K562 (cell line): ENCODE results near the gene HSD17B8. TPM values are rescaled to one million over a fixed set of nuclear protein-coding genes. Genes with fewer than 3 reads are reported as not detected.

ENCODE experiments used
- ARID2 ChIP-seq: fragments of 450-650 bp; IDR thresholded peaks from 2 replicates; pipeline ENCODE4 v1.6.1; 2017; ENCODE audit warnings: antibody characterized with exemption, mild to moderate bottlenecking
- ARID3A ChIP-seq: IDR thresholded peaks from 2 replicates; pipeline ENCODE4 v1.6.1; 2012; ENCODE audit warnings: low read depth, low read length, improper control_type of control experiment, borderline replicate concordance
- ATF3 ChIP-seq, 2 experiments: fragments of 450-650 bp in 1 of 2; sonication (generic) in 1 of 2; formaldehyde crosslinking in 1 of 2; IDR thresholded peaks in 1 of 2; conservative IDR thresholded peaks in 1 of 2; 2 replicates each; pipeline versions ENCODE4 v1.6.1 to v1.8.1; 2016 to 2023; ENCODE audit warnings: mild to moderate bottlenecking in 2 of 2, moderate library complexity in 2 of 2, inconsistent platforms in 1 of 2, missing genetic modification reagents in 1 of 2
- DMBX1 ChIP-seq: fragments of 250-450 bp; sonication (Bioruptor Pico); IDR thresholded peaks from 2 replicates; pipeline ENCODE4 v1.8.0; 2022; ENCODE audit warnings: inconsistent platforms, mild to moderate bottlenecking, moderate library complexity, borderline replicate concordance
- ETS1 ChIP-seq: conservative IDR thresholded peaks from 2 replicates; pipeline ENCODE4 v1.6.1; 2011; ENCODE audit warnings: low read depth, mild to moderate bottlenecking, low read length; ENCODE audit not compliant: control insufficient read depth
- ETS2 ChIP-seq: IDR thresholded peaks from 2 replicates; pipeline ENCODE4 v1.6.1; 2016; ENCODE audit warnings: borderline replicate concordance, missing genetic modification characterization, mild to moderate bottlenecking, moderate library complexity, missing compliant biosample characterization; ENCODE audit not compliant: poor library complexity, severe bottlenecking
- MECOM ChIP-seq: fragments of 250-450 bp; sonication (Bioruptor Pico); IDR thresholded peaks from 2 replicates; pipeline ENCODE4 v1.8.0; 2022; ENCODE audit warnings: inconsistent platforms
- MXD1 ChIP-seq: fragments of 250-450 bp; sonication (Bioruptor Pico); IDR thresholded peaks from 2 replicates; pipeline ENCODE4 v1.8.0; 2021; ENCODE audit warnings: borderline replicate concordance, mild to moderate bottlenecking, moderate library complexity; ENCODE audit not compliant: poor library complexity, severe bottlenecking
- NFE2L1 ChIP-seq: fragments of 450-650 bp; IDR thresholded peaks from 2 replicates; pipeline ENCODE4 v1.6.1; 2016; ENCODE audit warnings: missing genetic modification characterization, low read depth, mild to moderate bottlenecking, missing compliant biosample characterization, moderate library complexity, borderline replicate concordance
- PATZ1 ChIP-seq: fragments of 250-450 bp; sonication (Bioruptor Pico); IDR thresholded peaks from 2 replicates; pipeline ENCODE4 v1.5.0; 2020; ENCODE audit warnings: mild to moderate bottlenecking, borderline replicate concordance
- SMAD2 ChIP-seq: fragments of 150-350 bp; IDR thresholded peaks from 2 replicates; pipeline ENCODE4 v1.6.1; 2014; ENCODE audit warnings: low read depth, mild to moderate bottlenecking, low read length
- TEAD2 ChIP-seq: fragments of 450-650 bp; IDR thresholded peaks from 2 replicates; pipeline ENCODE4 v1.6.1; 2016; ENCODE audit warnings: missing genetic modification characterization, control low read depth, missing compliant biosample characterization
- TEAD4 ChIP-seq, 2 experiments: sonication (generic) in 1 of 2; formaldehyde crosslinking in 1 of 2; IDR thresholded peaks; 2 replicates each; pipeline versions ENCODE4 v1.6.1 to v1.8.0; 2012 to 2022; ENCODE audit warnings: borderline replicate concordance in 1 of 2, inconsistent platforms in 1 of 2, low read length in 1 of 2, mild to moderate bottlenecking in 1 of 2, missing genetic modification reagents in 1 of 2
- ZNF134 ChIP-seq: fragments of 250-450 bp; sonication (Bioruptor Pico); conservative IDR thresholded peaks from 2 replicates; pipeline ENCODE4 v1.4.0; 2020
- ZNF395 ChIP-seq: fragments of 200-800 bp; sonication (Bioruptor generic); IDR thresholded peaks from 2 replicates; pipeline ENCODE4 v1.6.1; 2017; ENCODE audit warnings: missing genetic modification characterization, missing compliant biosample characterization
- ZNF695 ChIP-seq: fragments of 450-650 bp; formaldehyde crosslinking; IDR thresholded peaks from 2 replicates; pipeline ENCODE4 v1.4.0; 2020; ENCODE audit warnings: mild to moderate bottlenecking, moderate library complexity
- polyA plus RNA-seq, 8 experiments: library from polyadenylated mRNA; depleted of rRNA in 4 of 8; stranded (reverse) in 5 of 8; unstranded in 3 of 8; fragments of >200 nt; fragmentation: Nextera tagmentation in 2 of 8; fragmentation: Illumina TruSeq in 1 of 8; extraction: Ambion mirVana in 2 of 8; extraction: Trizol in 1 of 8; gene quantifications; 2 replicates each; pipeline versions ENCODE4 v1.2.1 to v1.2.3, GENCODE V29; 2011 to 2014; ENCODE audit warnings: inconsistent platforms in 1 of 8, missing spikeins in 1 of 8
- total RNA-seq, 7 experiments: library from RNA; depleted of rRNA in 6 of 7; stranded (reverse); fragments of >200 nt in 6 of 7; fragmentation: Illumina TruSeq in 2 of 7; extraction: Trizol in 2 of 7; gene quantifications; 2 replicates each; pipeline versions ENCODE4 v1.2.1 to v1.2.3, GENCODE V29; 2011 to 2021; ENCODE audit warnings: low replicate concordance in 1 of 7

The HSD17B8 gene
- total and polyA plus RNA-seq, 9 of the 15 experiments (the other 6 are each of a cell fraction or from before 2014, with no cell fraction given): 3.7 to 35.2 (median 14.2) TPM

GRCh38 chr6:33200219-33201146, 4.0 kb upstream of the HSD17B8 start, which contains the start of the genes RXRB and SLC39A7 (continued):
- TF ChIP-seq ATF3 (IDR thresholded peaks at IDR 0.05): no peak
- TF ChIP-seq ATF3 (CRISPR knock-in tag; conservative IDR thresholded peaks at IDR 0.05): peak; percentile 91
- peak; percentile 15; the same call in 1 of the 2 replicates for TF ChIP-seq TEAD4 (IDR thresholded peaks at IDR 0.05; ENCODE audit: low read length)
- no peak for TF ChIP-seq TEAD4 (CRISPR knock-in tag; IDR thresholded peaks at IDR 0.05; ENCODE audit: borderline replicate concordance)
- no peak; the same call in 1 of the 2 replicates for TF ChIP-seq ZNF134 (CRISPR knock-in tag)
- no peak for TF ChIP-seq ETS2 (tag)
- TF ChIP-seq MXD1: no peak
- no peak for TF ChIP-seq ARID3A
- TF ChIP-seq DMBX1 (CRISPR knock-in tag): 0 out of 2 replicates have a peak, but pooled peaks have one; percentile 27
- no peak for TF ChIP-seq SMAD2
- no peak for TF ChIP-seq NFE2L1 (tag)
- TF ChIP-seq ZNF695 (CRISPR knock-in tag): no peak
- no peak for TF ChIP-seq TEAD2
- TF ChIP-seq MECOM (CRISPR knock-in tag): no peak
- no peak for TF ChIP-seq ARID2
- no peak for TF ChIP-seq PATZ1
- TF ChIP-seq ZNF395 (CRISPR knock-in tag): peak; percentile 80; the same call in 1 of the 2 replicates
- TF ChIP-seq ETS1: no peak; the same call in none of the 2 replicates
